HCT116 (cell line): ENCODE results near the gene RARB. TPM values are rescaled to one million over a fixed set of nuclear protein-coding genes. Genes with fewer than 3 reads are reported as not detected.

Experiments
- ATAC-seq: fragments of 200-7000 bp; cut with Tn5 transposase; 2 replicates; pipeline ENCODE4 v1.9.1; 2020; ENCODE audit warnings: mild to moderate bottlenecking, moderate library complexity
- BruUV-seq: library from RNA; stranded (reverse); fragments of 400-500 nt; replicated peaks from 2 replicates; lab custom pipeline; 2021; lab: Mats Ljungman, UMichigan
- CTCF ChIA-PET: fragments of 300-600 bp; sonication (Branson Sonifier 250); formaldehyde crosslinking; loops from one replicate; lab custom pipeline; 2021; ENCODE audit warnings: antibody characterized with exemption; lab: Charles Lee
- POLR2A ChIA-PET: fragments of 300-600, 350-600 bp; sonication (Branson Sonifier 250); formaldehyde crosslinking; loops from one replicate; lab custom pipeline; 2021; ENCODE audit warnings: antibody characterized with exemption; lab: Charles Lee
- RAD21 ChIA-PET, 2 experiments: fragments of 300-600 bp; sonication (Branson Sonifier 250); formaldehyde crosslinking; loops; one replicate each; lab custom pipeline; 2023; ENCODE audit warnings: low total read pairs in 2 of 2; ENCODE audit not compliant: uncharacterized antibody in 2 of 2, unreplicated experiment in 2 of 2, low non-redundant PET in 1 of 2; lab: Charles Lee
- DNase-seq: peaks from one replicate; pipeline ENCODE4 v3.0.0-alpha.2; 2010; ENCODE audit warnings: low read depth, low spot score
- H2AFZ ChIP-seq: fragments of 200-600 bp; shearing (Covaris generic), sonication (generic); 2 replicates; pipeline ENCODE4 v1.6.1; 2017; ENCODE audit warnings: low read depth, mixed run types, mixed read lengths, antibody characterized with exemption, low read length; ENCODE audit not compliant: poor library complexity, severe bottlenecking
- H3K27ac ChIP-seq: 2 replicates; pipeline ENCODE4 v1.5.1; 2012; ENCODE audit warnings: low read depth, low read length
- H3K27me3 ChIP-seq: fragments of 200-600 bp; sonication (generic); 2 replicates; pipeline ENCODE4 v1.6.1; 2016; ENCODE audit warnings: mixed run types, low read length, mixed read lengths; ENCODE audit not compliant: insufficient read depth
- H3K36me3 ChIP-seq, 2 experiments: fragments of 200-500 bp in 1 of 2; fragments of 200-600 bp in 1 of 2; sonication (Bioruptor generic) in 1 of 2; sonication (generic) in 1 of 2; 2 replicates each; pipeline versions ENCODE4 v1.5.1 to v1.6.1; 2014 to 2016; ENCODE audit warnings: low read length in 2 of 2, inconsistent platforms in 1 of 2, mixed read lengths in 1 of 2, mixed run types in 1 of 2; ENCODE audit not compliant: insufficient read depth in 2 of 2, control insufficient read depth in 1 of 2
- H3K4me1 ChIP-seq, 2 experiments: fragments of 200-600 bp in 1 of 2; sonication (generic) in 1 of 2; 2 replicates each; pipeline versions ENCODE4 v1.5.1 to v1.6.1; 2012 to 2017; ENCODE audit warnings: low read length in 2 of 2, inconsistent platforms in 1 of 2, mild to moderate bottlenecking in 1 of 2, mixed read lengths in 1 of 2, mixed run types in 1 of 2, moderate library complexity in 1 of 2; ENCODE audit not compliant: insufficient read depth in 2 of 2, control insufficient read depth in 1 of 2
- H3K4me2 ChIP-seq: fragments of 200-600 bp; sonication (generic); 2 replicates; pipeline ENCODE4 v1.6.1; 2017; ENCODE audit warnings: mixed run types, low read length, mixed read lengths
- H3K4me3 ChIP-seq, 2 experiments: fragments of 200-600 bp in 1 of 2; sonication (generic) in 1 of 2; replicated peaks in 1 of 2; 2 replicates each; pipeline ENCODE4 v1.5.1; 2011 to 2016; ENCODE audit warnings: low read length in 2 of 2, control low read depth in 1 of 2, low read depth in 1 of 2, mild to moderate bottlenecking in 1 of 2, mixed read lengths in 1 of 2, mixed run types in 1 of 2
- H3K79me2 ChIP-seq: fragments of 200-600 bp; sonication (generic); 2 replicates; pipeline ENCODE4 v1.6.1; 2017; ENCODE audit warnings: mild to moderate bottlenecking, mixed run types, low read length, moderate library complexity, mixed read lengths; ENCODE audit not compliant: insufficient read depth
- H3K9ac ChIP-seq: fragments of 200-600 bp; sonication (generic); 2 replicates; pipeline ENCODE4 v1.6.1; 2016; ENCODE audit warnings: low read length, mixed read lengths
- H3K9me2 ChIP-seq: fragments of 200-600 bp; sonication (generic), shearing (Covaris generic); 2 replicates; pipeline ENCODE4 v1.6.1; 2017; ENCODE audit warnings: mixed run types, mild to moderate bottlenecking, moderate library complexity; ENCODE audit not compliant: insufficient read depth
- H3K9me3 ChIP-seq, 2 experiments: fragments of 200-500 bp in 1 of 2; fragments of 200-600 bp in 1 of 2; sonication (Bioruptor generic) in 1 of 2; sonication (generic) in 1 of 2; 2 replicates each; pipeline ENCODE4 v1.6.1; 2014 to 2017; ENCODE audit warnings: low read length in 2 of 2, mixed read lengths in 2 of 2, inconsistent platforms in 1 of 2, low read depth in 1 of 2, mild to moderate bottlenecking in 1 of 2, mixed run types in 1 of 2, moderate library complexity in 1 of 2; ENCODE audit not compliant: control insufficient read depth in 1 of 2, insufficient read depth in 1 of 2
- H4K20me1 ChIP-seq: fragments of 200-600 bp; sonication (generic), shearing (Covaris generic); 2 replicates; pipeline ENCODE4 v1.6.1; 2017; ENCODE audit warnings: mixed run types, mild to moderate bottlenecking, moderate library complexity; ENCODE audit not compliant: insufficient read depth
- ATF3 ChIP-seq: IDR thresholded peaks from 2 replicates; pipeline ENCODE4 v1.6.1; 2012
- CEBPB ChIP-seq: IDR thresholded peaks from 2 replicates; pipeline ENCODE4 v1.6.1; 2012; ENCODE audit warnings: low read depth
- CTCF ChIP-seq, 3 experiments: fragments of 200-600 bp in 1 of 3; sonication (generic) in 1 of 3; IDR thresholded peaks in 2 of 3; conservative IDR thresholded peaks in 1 of 3; 2 replicates each; pipeline ENCODE4 v1.5.1; 2012 to 2017; ENCODE audit warnings: low read depth in 2 of 3, low read length in 2 of 3, antibody characterized with exemption in 1 of 3, borderline replicate concordance in 1 of 3, control low read depth in 1 of 3, mild to moderate bottlenecking in 1 of 3, mixed read lengths in 1 of 3, mixed run types in 1 of 3, moderate library complexity in 1 of 3; ENCODE audit not compliant: insufficient read depth in 1 of 3
- EGR1 ChIP-seq: IDR thresholded peaks from 2 replicates; pipeline ENCODE4 v1.6.1; 2012; ENCODE audit warnings: low read depth
- ELF1 ChIP-seq: IDR thresholded peaks from 2 replicates; pipeline ENCODE4 v1.6.1; 2012; ENCODE audit warnings: low read depth, borderline replicate concordance
- EZH2phosphoT487 ChIP-seq: fragments of 200-600 bp; IDR thresholded peaks from 2 replicates; pipeline ENCODE4 v1.6.1; 2018; ENCODE audit warnings: antibody characterized with exemption, borderline replicate concordance
- FOSL1 ChIP-seq: IDR thresholded peaks from 2 replicates; pipeline ENCODE4 v1.6.1; 2012; ENCODE audit warnings: low read depth
- JUND ChIP-seq: IDR thresholded peaks from 2 replicates; pipeline ENCODE4 v1.6.1; 2012
- POLR2A ChIP-seq: IDR thresholded peaks from 2 replicates; pipeline ENCODE4 v1.7.0; 2011; ENCODE audit warnings: borderline replicate concordance; ENCODE audit not compliant: insufficient read depth, insufficient read length; ENCODE audit errors: extremely low read depth
- RAD21 ChIP-seq: IDR thresholded peaks from 2 replicates; pipeline ENCODE4 v1.6.1; 2012; ENCODE audit warnings: low read depth, mild to moderate bottlenecking
- SIN3A ChIP-seq: IDR thresholded peaks from 2 replicates; pipeline ENCODE4 v1.6.1; 2012; ENCODE audit warnings: low read depth
- SP1 ChIP-seq: IDR thresholded peaks from 2 replicates; pipeline ENCODE4 v1.6.1; 2012; ENCODE audit warnings: low read depth
- SRF ChIP-seq: IDR thresholded peaks from 2 replicates; pipeline ENCODE4 v1.6.1; 2012; ENCODE audit warnings: low read depth
- ZFX ChIP-seq: fragments of 450-650 bp; IDR thresholded peaks from 2 replicates; pipeline ENCODE4 v1.6.1; 2017
- ZNF274 ChIP-seq: fragments of 200-500 bp; sonication (Bioruptor generic); IDR thresholded peaks from 2 replicates; pipeline ENCODE4 v1.6.1; 2014; ENCODE audit warnings: mild to moderate bottlenecking, low read depth, low read length, inconsistent platforms
- intact Hi-C: fragments of 100-400 bp; cut with micrococcal nuclease; formaldehyde crosslinking; loops from 2 replicates; pipeline ENCODE4 v1.10.0; 2022
- total RNA-seq: library from RNA; stranded (reverse); gene quantifications from one replicate; pipeline ENCODE4 v1.2.1, GENCODE V29; 2021; ENCODE audit not compliant: unreplicated experiment
- TF ChIP-seq, protein P1 (sequence below): IDR thresholded peaks from 2 replicates; pipeline ENCODE4 v1.6.1; 2012
- TF ChIP-seq, protein P2 (sequence below): IDR thresholded peaks from 2 replicates; pipeline ENCODE4 v1.6.1; 2011; ENCODE audit warnings: mild to moderate bottlenecking, low read length, moderate library complexity; ENCODE audit not compliant: insufficient replicate concordance; ENCODE audit errors: extremely low read depth

Gene RARB
- total RNA-seq, 1 experiment from 2014 or later, result not detected

GRCh38 chr3:25469558-25469957 lies 41.5 kb downstream of the RARB start:
- ChIA-PET POLR2A (no interaction called here), RAD21 (no interaction called here), CTCF (no interaction called here)
- no peaks in the 10 kb centered on the region for H3K4me1 ChIP-seq
- no peaks in the 10 kb centered on the region for H3K36me3 ChIP-seq
- H4K20me1 ChIP-seq, result no peaks in the 10 kb centered on the region
- no peak overlapping the region for H3K4me2 ChIP-seq
- TF ChIP-seq, protein P1, sequence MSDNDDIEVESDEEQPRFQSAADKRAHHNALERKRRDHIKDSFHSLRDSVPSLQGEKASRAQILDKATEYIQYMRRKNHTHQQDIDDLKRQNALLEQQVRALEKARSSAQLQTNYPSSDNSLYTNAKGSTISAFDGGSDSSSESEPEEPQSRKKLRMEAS, result no peak
- no peak for TF ChIP-seq EGR1
- TF ChIP-seq FOSL1, result no peak
- no peak for TF ChIP-seq CEBPB
- TF ChIP-seq SP1, result no peak
- TF ChIP-seq ZFX, result no peak
- TF ChIP-seq EZH2phosphoT487, result no peak
- no peak for TF ChIP-seq ZNF274
- TF ChIP-seq ELF1, result no peak
- no peak overlapping the region for H3K9ac ChIP-seq
- H3K27ac ChIP-seq, result no peak overlapping the region
- intact Hi-C loops, result no loop called here
- no peaks in the 10 kb centered on the region for H3K79me2 ChIP-seq
- peaks cover 25% of the 10 kb centered on the region for H3K27me3 ChIP-seq
- H3K9me3 ChIP-seq, result no peaks in the 10 kb centered on the region
- DNase-seq (no peak), ATAC-seq (no peak)
- H2AFZ ChIP-seq, result no peak overlapping the region
- H3K4me3 ChIP-seq, result no peak overlapping the region
- BruUV-seq, result no TSS peak
- no peaks in the 10 kb centered on the region for H3K9me2 ChIP-seq

DNA sequence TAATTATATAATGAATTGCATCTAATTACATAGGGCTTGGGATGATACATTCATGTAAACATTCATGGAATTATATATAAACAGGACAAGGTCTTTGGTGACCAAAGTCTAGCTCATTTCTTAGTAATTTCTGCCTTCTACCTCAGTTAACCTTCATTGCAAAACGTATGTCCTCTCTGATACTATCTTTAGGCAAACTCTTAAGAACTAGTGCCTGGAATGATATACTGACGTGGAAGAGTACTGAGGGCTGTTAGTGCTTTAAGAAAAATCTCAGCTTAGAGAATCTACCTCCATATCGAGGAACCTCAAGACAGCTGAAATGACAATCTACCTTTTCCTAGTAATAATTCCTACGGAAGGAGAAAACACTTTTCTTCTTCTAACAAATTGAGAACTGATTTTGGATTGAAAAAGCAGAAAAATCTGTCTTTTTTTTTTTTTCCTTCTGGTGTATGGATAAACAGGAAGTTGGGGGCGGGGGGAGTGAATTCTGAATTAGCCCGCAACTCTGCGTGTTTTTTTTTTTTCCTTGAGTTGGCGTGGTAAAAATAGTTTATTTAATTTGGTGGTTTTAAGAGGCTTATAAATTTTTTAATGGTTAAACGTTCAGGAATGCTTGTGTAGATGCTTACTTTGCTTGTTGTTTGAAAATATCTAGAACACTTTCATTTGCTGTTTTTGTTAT lies 43.2 kb downstream of the RARB start:
- no peak overlapping the region for H3K9ac ChIP-seq
- intact Hi-C loops, result no loop called here
- TF ChIP-seq SRF, result no peak
- TF ChIP-seq ELF1, result no peak
- no peak for TF ChIP-seq SIN3A
- TF ChIP-seq CEBPB, result no peak
- TF ChIP-seq FOSL1, result no peak
- no peak for TF ChIP-seq POLR2A
- TF ChIP-seq, protein P2, sequence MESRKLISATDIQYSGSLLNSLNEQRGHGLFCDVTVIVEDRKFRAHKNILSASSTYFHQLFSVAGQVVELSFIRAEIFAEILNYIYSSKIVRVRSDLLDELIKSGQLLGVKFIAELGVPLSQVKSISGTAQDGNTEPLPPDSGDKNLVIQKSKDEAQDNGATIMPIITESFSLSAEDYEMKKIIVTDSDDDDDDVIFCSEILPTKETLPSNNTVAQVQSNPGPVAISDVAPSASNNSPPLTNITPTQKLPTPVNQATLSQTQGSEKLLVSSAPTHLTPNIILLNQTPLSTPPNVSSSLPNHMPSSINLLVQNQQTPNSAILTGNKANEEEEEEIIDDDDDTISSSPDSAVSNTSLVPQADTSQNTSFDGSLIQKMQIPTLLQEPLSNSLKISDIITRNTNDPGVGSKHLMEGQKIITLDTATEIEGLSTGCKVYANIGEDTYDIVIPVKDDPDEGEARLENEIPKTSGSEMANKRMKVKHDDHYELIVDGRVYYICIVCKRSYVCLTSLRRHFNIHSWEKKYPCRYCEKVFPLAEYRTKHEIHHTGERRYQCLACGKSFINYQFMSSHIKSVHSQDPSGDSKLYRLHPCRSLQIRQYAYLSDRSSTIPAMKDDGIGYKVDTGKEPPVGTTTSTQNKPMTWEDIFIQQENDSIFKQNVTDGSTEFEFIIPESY, result no peak
- no peak for TF ChIP-seq RAD21
- TF ChIP-seq ATF3, result no peak
- no peak for TF ChIP-seq CTCF (IDR thresholded peaks at IDR 0.05 in 2 of 3, conservative IDR thresholded peaks at IDR 0.05 in 1 of 3; ENCODE audit: borderline replicate concordance in 1 of 3, insufficient read depth in 1 of 3, low read depth in 2 of 3, low read length in 2 of 3)
- no peak for TF ChIP-seq EZH2phosphoT487
- no peak for TF ChIP-seq SP1
- TF ChIP-seq ZFX, result no peak
- TF ChIP-seq JUND, result no peak
- TF ChIP-seq ZNF274, result no peak
- TF ChIP-seq, all 23 proteins: peak for 0
- H2AFZ ChIP-seq, result no peak overlapping the region
- no peak overlapping the region for H3K4me2 ChIP-seq
- H3K27ac ChIP-seq, result no peak overlapping the region
- DNase-seq (no peak), ATAC-seq (no peak)
- no peaks in the 10 kb centered on the region for H4K20me1 ChIP-seq
- no TSS peak for BruUV-seq
- H3K9me3 ChIP-seq, result no peaks in the 10 kb centered on the region
- CTCF ChIA-PET, result no interaction called here
- POLR2A ChIA-PET, result no interaction called here
- RAD21 ChIA-PET, result no interaction called here
- H3K36me3 ChIP-seq, result no peaks in the 10 kb centered on the region
- H3K79me2 ChIP-seq, result no peaks in the 10 kb centered on the region
- H3K9me2 ChIP-seq, result no peaks in the 10 kb centered on the region
- H3K4me3 ChIP-seq, result no peak overlapping the region
- H3K27me3 ChIP-seq, result peaks cover 30% of the 10 kb centered on the region
- no peaks in the 10 kb centered on the region for H3K4me1 ChIP-seq
